ENCODE results near the gene NLRC5.

The NLRC5 gene

GRCh38 chr16:57027067-57027466, 37.7 kb downstream of the NLRC5 start:
- DNase-seq (ENCODE audit: low read depth): no peak

GRCh38 chr16:57028086-57028485, 38.7 kb downstream of the NLRC5 start:
- DNase-seq (ENCODE audit: low read depth): no peak

- DNase-seq (ENCODE audit: low read depth): peak; percentile 89
These were observed 40.1 kb downstream of the NLRC5 start for GRCh38 chr16:57029161-57030160.

- no peak for DNase-seq (ENCODE audit: low read depth)
These were observed 41.1 kb downstream of the NLRC5 start for GRCh38 chr16:57030346-57030902.

GRCh38 chr16:57031156-57031555, 41.8 kb downstream of the NLRC5 start:
- DNase-seq (ENCODE audit: low read depth): no peak

GRCh38 chr16:57032346-57032745, 43.0 kb downstream of the NLRC5 start:
- no peak for DNase-seq (ENCODE audit: low read depth)

GRCh38 chr16:57032931-57033330, 43.6 kb downstream of the NLRC5 start:
- DNase-seq (ENCODE audit: low read depth): no peak

GRCh38 chr16:57036315-57036714, 47.0 kb downstream of the NLRC5 start:
- DNase-seq (ENCODE audit: low read depth): no peak

- no peak for DNase-seq (ENCODE audit: low read depth)
These were observed 47.6 kb downstream of the NLRC5 start for GRCh38 chr16:57036945-57037344.

GRCh38 chr16:57038166-57038565, 48.8 kb downstream of the NLRC5 start:
- DNase-seq (ENCODE audit: low read depth): peak; percentile 75

- DNase-seq (ENCODE audit: low read depth): peak; percentile 94
These were observed 49.9 kb downstream of the NLRC5 start for GRCh38 chr16:57039148-57039812.

- DNase-seq (ENCODE audit: low read depth): peak; percentile 12
These were observed 52.1 kb downstream of the NLRC5 start for GRCh38 chr16:57041182-57042156.

GRCh38 chr16:57042157-57043111, 53.1 kb downstream of the NLRC5 start:
- DNase-seq (ENCODE audit: low read depth): peak; percentile 83

- DNase-seq (ENCODE audit: low read depth): no peak
These were observed 53.9 kb downstream of the NLRC5 start for GRCh38 chr16:57043248-57043647.

GRCh38 chr16:57044931-57045693, 55.8 kb downstream of the NLRC5 start:
- peak; percentile 51 for DNase-seq (ENCODE audit: low read depth)

- DNase-seq (ENCODE audit: low read depth): peak; percentile 74
These were observed 56.5 kb downstream of the NLRC5 start for GRCh38 chr16:57045694-57046381.

GRCh38 chr16:57048095-57048494, 58.7 kb downstream of the NLRC5 start:
- DNase-seq (ENCODE audit: low read depth): no peak

GRCh38 chr16:57049678-57050077, 60.3 kb downstream of the NLRC5 start:
- DNase-seq (ENCODE audit: low read depth): no peak

GRCh38 chr16:57051696-57052228, 62.4 kb downstream of the NLRC5 start:
- DNase-seq (ENCODE audit: low read depth): no peak

Data from iris pigment epithelial cell (primary cell).